Calu3 (cell line): Measurements from ENCODE around the gene NR2F2. TPM values are rescaled to one million over a fixed set of nuclear protein-coding genes. Genes with fewer than 3 reads are reported as not detected.
A peak's percentile ranks its signal among the peaks of the same experiment; 100 is the strongest.

ENCODE experiments used
- BruUV-seq: library from RNA; stranded (reverse); fragments of 400-500 nt; replicated peaks from 2 replicates; lab custom pipeline; 2021; lab: Mats Ljungman, UMichigan
- CTCF ChIA-PET: fragments of 300-600 bp; sonication (Branson Sonifier 250); formaldehyde crosslinking; loops from one replicate; lab custom pipeline; 2022; ENCODE audit warnings: antibody characterized with exemption; lab: Charles Lee
- DNase-seq: peaks from one replicate; pipeline ENCODE4 v3.0.0; 2022
- H3K27ac Mint-ChIP-seq: one replicate; pipeline ENCODE4 v1.8.0; 2022; ENCODE audit warnings: mixed read lengths; ENCODE audit not compliant: unreplicated experiment
- H3K27me3 Mint-ChIP-seq: one replicate; pipeline ENCODE4 v1.8.0; 2022; ENCODE audit warnings: mixed read lengths; ENCODE audit not compliant: unreplicated experiment
- H3K36me3 Mint-ChIP-seq: one replicate; pipeline ENCODE4 v1.8.0; 2022; ENCODE audit warnings: mild to moderate bottlenecking, moderate library complexity, mixed read lengths; ENCODE audit not compliant: insufficient read depth, unreplicated experiment
- H3K4me1 Mint-ChIP-seq: one replicate; pipeline ENCODE4 v1.8.0; 2022; ENCODE audit warnings: mild to moderate bottlenecking, low read depth, mixed read lengths; ENCODE audit not compliant: unreplicated experiment
- H3K4me3 Mint-ChIP-seq: one replicate; pipeline ENCODE4 v1.8.0; 2022; ENCODE audit warnings: mild to moderate bottlenecking, low read depth, moderate library complexity, mixed read lengths; ENCODE audit not compliant: unreplicated experiment
- H3K9me3 Mint-ChIP-seq: one replicate; pipeline ENCODE4 v1.8.0; 2022; ENCODE audit warnings: low read depth, mixed read lengths; ENCODE audit not compliant: unreplicated experiment
- intact Hi-C: fragments of 100-400 bp; cut with micrococcal nuclease; formaldehyde crosslinking; loops from one replicate; pipeline ENCODE4 v1.10.0; 2022; ENCODE audit not compliant: unreplicated experiment
- total RNA-seq: library from RNA; stranded (reverse); gene quantifications from 2 replicates; pipeline ENCODE4 v1.2.3, GENCODE V29; 2022
- TF ChIP-seq, protein P1 (sequence below): fragments of 200-600 bp; IDR thresholded peaks from one replicate; pipeline ENCODE4 v1.8.0; 2022; ENCODE audit warnings: antibody characterized with exemption; ENCODE audit not compliant: unreplicated experiment

The NR2F2 gene
- total RNA-seq, 1 experiment from 2014 or later: 158 TPM

DNA sequence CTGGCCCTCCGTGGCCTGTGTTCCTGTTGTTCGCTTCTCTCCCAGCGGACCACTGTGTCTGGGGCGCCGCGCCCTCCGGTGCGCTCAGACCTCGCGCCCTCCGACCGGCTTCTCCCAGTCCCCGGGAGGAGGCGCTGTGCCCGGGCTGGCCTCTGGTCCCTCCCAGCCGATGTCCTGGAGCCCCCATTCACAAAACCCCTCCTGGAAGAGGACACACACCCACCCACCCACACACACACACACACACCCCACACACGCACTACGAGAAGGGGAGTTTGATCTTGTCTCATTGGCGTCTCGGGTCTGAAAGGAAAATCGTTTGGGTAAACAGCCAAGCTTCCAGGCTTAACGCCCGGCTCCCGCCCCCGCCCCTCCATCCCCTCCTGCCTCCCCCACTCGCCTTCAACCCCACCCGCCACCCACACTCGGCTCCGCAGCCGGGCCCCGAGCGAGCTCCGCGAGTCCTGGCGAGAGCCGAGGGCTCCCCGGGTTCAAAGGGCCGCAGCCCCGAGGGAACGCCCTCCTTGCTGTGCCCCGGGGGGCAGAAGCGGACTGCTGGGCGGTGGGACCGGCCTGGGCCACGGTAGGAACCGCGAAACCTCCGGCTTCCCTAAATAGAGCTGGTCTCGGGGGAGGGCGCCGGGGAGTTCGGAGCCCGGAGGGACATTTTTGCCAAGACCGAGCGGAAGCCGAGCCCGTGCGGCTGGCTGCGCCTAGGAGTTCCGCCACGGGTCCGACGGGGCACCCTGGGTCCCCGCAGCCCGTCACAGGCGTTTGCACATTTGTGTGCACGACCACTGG, 23.6 kb downstream of the NR2F2 start:
- peaks cover 21% of the 10 kb centered on the region for H3K36me3 Mint-ChIP-seq
- DNase-seq: peak; percentile 87
- H3K27me3 Mint-ChIP-seq: no peaks in the 10 kb centered on the region
- TF ChIP-seq, protein P1, sequence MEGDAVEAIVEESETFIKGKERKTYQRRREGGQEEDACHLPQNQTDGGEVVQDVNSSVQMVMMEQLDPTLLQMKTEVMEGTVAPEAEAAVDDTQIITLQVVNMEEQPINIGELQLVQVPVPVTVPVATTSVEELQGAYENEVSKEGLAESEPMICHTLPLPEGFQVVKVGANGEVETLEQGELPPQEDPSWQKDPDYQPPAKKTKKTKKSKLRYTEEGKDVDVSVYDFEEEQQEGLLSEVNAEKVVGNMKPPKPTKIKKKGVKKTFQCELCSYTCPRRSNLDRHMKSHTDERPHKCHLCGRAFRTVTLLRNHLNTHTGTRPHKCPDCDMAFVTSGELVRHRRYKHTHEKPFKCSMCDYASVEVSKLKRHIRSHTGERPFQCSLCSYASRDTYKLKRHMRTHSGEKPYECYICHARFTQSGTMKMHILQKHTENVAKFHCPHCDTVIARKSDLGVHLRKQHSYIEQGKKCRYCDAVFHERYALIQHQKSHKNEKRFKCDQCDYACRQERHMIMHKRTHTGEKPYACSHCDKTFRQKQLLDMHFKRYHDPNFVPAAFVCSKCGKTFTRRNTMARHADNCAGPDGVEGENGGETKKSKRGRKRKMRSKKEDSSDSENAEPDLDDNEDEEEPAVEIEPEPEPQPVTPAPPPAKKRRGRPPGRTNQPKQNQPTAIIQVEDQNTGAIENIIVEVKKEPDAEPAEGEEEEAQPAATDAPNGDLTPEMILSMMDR: peak; percentile 80
- no peaks in the 10 kb centered on the region for H3K9me3 Mint-ChIP-seq
- intact Hi-C loops: loop anchor here (2.0 kb wide), 1 partner anchor 1327 kb away; no protein-coding TSS in a partner anchor
- H3K4me1 Mint-ChIP-seq: peaks cover 49% of the 10 kb centered on the region
- H3K27ac Mint-ChIP-seq: no peak overlapping the region
- H3K4me3 Mint-ChIP-seq: no peak overlapping the region
- BruUV-seq: TSS peak; percentile 7
- CTCF ChIA-PET: interaction anchor here (0.6 to 4.4 kb wide), 9 partner anchors 16 to 1553 kb away, joined by 3 to 28 read pairs (median 3); partner anchors contain the start of gene NR2F2

DNA sequence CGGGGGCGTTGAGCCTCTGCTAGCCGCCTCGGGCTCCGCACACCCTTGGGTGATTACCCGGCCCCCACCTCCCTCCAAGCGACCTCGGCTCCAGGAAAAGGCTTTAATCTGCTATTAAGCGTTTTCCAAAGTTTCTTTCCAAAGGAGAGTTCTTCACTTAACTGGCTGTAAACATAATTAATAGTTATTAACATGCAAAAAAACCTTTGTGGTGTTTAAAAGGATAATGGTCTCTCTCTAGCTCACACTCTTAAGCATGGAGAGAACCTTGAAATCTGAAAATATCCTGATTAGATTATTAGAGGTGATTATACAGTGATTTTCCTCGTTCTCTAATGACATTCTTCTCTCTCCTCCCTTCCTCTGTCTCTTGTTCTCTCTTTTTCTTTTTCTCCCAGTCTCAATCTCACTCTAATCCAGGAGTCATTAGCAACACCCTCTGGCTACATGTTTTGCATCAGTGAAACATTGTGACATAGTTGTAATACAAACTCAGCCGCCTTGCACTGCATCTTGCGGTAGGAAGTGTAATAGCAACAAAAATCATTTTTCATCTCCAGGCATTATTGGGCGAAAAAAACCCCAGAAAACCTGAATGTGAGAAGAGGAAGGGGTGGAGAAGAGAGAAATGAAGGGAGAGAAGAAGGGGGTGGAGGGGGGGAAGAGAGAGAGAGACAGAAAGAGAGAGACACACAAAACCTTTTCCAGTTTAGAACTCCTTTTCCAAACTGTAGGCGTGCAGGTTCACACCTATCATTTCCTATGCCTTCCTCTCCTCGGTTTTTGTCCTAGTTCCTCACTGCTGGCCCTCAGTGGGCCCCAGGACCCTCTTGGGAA, 24.4 kb downstream of the NR2F2 start:
- H3K4me1 Mint-ChIP-seq: peaks cover 46% of the 10 kb centered on the region
- BruUV-seq: no TSS peak
- no peaks in the 10 kb centered on the region for H3K27me3 Mint-ChIP-seq
- H3K36me3 Mint-ChIP-seq: peaks cover 19% of the 10 kb centered on the region
- CTCF ChIA-PET: interaction anchor here (0.6 to 4.4 kb wide), 12 partner anchors 9 to 1554 kb away, joined by 3 to 28 read pairs (median 4); partner anchors contain the start of gene NR2F2
- no peak overlapping the region for H3K27ac Mint-ChIP-seq
- no peak overlapping the region for H3K4me3 Mint-ChIP-seq
- TF ChIP-seq, protein P1: peak; percentile 29
- H3K9me3 Mint-ChIP-seq: no peaks in the 10 kb centered on the region
- DNase-seq: no peak
- intact Hi-C loops: loop anchor here (2.0 to 5.0 kb wide), 5 partner anchors 107 to 1402 kb away; no protein-coding TSS in a partner anchor

DNA sequence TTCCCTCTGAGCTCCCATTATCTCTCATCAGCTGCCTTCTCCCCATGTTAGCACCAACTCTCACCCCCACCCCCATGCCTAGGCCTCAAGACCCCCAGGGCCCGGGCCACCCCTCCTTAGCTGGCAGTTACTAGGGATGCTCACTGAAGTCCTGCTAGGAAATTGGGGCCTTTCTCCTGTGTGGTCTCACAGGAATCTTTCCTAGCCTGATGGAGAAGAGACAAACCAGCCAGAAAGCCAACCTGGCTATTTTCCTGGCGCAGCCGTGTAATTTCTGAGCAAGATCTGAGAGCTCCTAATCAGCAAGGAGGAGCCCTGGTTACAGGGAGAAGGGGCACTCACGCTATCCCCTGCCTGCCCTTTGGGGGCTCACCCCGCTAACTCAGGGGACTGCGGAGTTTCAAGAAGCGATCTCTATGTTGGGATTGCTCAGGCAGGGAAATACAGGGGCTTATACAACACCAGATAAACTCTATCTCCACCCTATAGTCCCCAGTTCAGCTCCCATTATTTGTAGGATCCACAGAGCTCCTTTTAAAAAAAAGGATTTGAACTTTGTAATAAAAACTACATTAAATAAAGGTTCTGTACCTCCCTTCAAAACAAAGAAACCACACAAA, 25.2 kb downstream of the NR2F2 start:
- Mint-ChIP-seq H3K27me3 (no peaks in the 10 kb centered on the region), H3K4me1 (peaks cover 40% of the 10 kb centered on the region), H3K27ac (no peak overlapping the region), H3K9me3 (no peaks in the 10 kb centered on the region), H3K36me3 (peaks cover 12% of the 10 kb centered on the region), H3K4me3 (no peak overlapping the region)
- DNase-seq: no peak
- no TSS peak for BruUV-seq
- TF ChIP-seq, protein P1: no peak
- intact Hi-C loops: loop anchor here (1.0 to 5.0 kb wide), 10 partner anchors 29 to 1402 kb away; no protein-coding TSS in a partner anchor
- CTCF ChIA-PET: interaction anchor here (0.6 to 4.4 kb wide), 7 partner anchors 8 to 537 kb away, joined by 3 to 28 read pairs (median 5); no protein-coding TSS in a partner anchor
